HG02798 (cell line): ENCODE measurements around the gene B2M.
"Not testable (repeated sequence)": the region's sequence is repeated elsewhere in the genome, so short reads cannot be mapped to it uniquely, and the experiment has no call there.

Experiments used
- ATAC-seq: cut with Tn5 transposase; IDR thresholded peaks from one replicate; pipeline ENCODE4 v1.9.1; 2021; ENCODE audit warnings: mild to moderate bottlenecking; ENCODE audit not compliant: unreplicated experiment, poor library complexity

The B2M gene

GRCh38 chr15:44720460-44721176 lies 9.3 kb downstream of the B2M start:
- no peak for ATAC-seq

GRCh38 chr15:44722011-44722410 lies 10.7 kb downstream of the B2M start:
- no peak for ATAC-seq

GRCh38 chr15:44726136-44726535 lies 14.8 kb downstream of the B2M start:
- no peak for ATAC-seq

GRCh38 chr15:44726568-44727484 lies 15.5 kb downstream of the B2M start:
- ATAC-seq: peak; percentile 38

- no peak for ATAC-seq
These were observed 16.3 kb downstream of the B2M start for GRCh38 chr15:44727485-44728231.

- ATAC-seq: not testable (repeated sequence)
These were observed 16.9 kb downstream of the B2M start for GRCh38 chr15:44728232-44728575.

GRCh38 chr15:44728576-44729407 lies 17.5 kb downstream of the B2M start:
- ATAC-seq: peak; percentile 83

- ATAC-seq: peak; percentile 6
These were observed 18.3 kb downstream of the B2M start for GRCh38 chr15:44729408-44730127.

- ATAC-seq: no peak
These were observed 23.6 kb downstream of the B2M start for GRCh38 chr15:44734839-44735481.

GRCh38 chr15:44735482-44736180 lies 24.3 kb downstream of the B2M start:
- peak; percentile 44 for ATAC-seq

GRCh38 chr15:44736181-44736765 lies 25.0 kb downstream of the B2M start, which contains the start of gene TRIM69:
Gene TRIM69, plus strand, starts transcription at chr15:44736528. Its CDS starts 177 bp downstream, at chr15:44736705.
- ATAC-seq: peak; percentile 53

- no peak for ATAC-seq
These were observed 27.1 kb downstream of the B2M start for GRCh38 chr15:44738340-44738984.

- not testable (repeated sequence) for ATAC-seq
These were observed 28.0 kb downstream of the B2M start for GRCh38 chr15:44739222-44739847.

- not testable (repeated sequence) for ATAC-seq
These were observed 32.1 kb downstream of the B2M start for GRCh38 chr15:44743454-44743853.

- no peak for ATAC-seq
These were observed 42.0 kb downstream of the B2M start for GRCh38 chr15:44753345-44753744.

GRCh38 chr15:44763187-44763586 lies 51.9 kb downstream of the B2M start:
- ATAC-seq: no peak

- ATAC-seq: no peak
These were observed 52.5 kb downstream of the B2M start for GRCh38 chr15:44763848-44764247.
